AG09319 (cell line): ENCODE results near the gene PI4K2A.
"Not testable (repeated sequence)": the region's sequence is repeated elsewhere in the genome, so short reads cannot be mapped to it uniquely, and the experiment has no call there.

ENCODE experiments used
- DNase-seq: peaks from one replicate; pipeline ENCODE4 v3.0.0-alpha.2; 2010; ENCODE audit warnings: low read depth; ENCODE audit errors: extremely low read depth
- TF ChIP-seq, protein P1 (sequence below): IDR thresholded peaks from 2 replicates; pipeline ENCODE4 v1.5.1; 2011; ENCODE audit warnings: low read depth, mild to moderate bottlenecking, inconsistent platforms, low read length, moderate library complexity

Gene PI4K2A

DNA sequence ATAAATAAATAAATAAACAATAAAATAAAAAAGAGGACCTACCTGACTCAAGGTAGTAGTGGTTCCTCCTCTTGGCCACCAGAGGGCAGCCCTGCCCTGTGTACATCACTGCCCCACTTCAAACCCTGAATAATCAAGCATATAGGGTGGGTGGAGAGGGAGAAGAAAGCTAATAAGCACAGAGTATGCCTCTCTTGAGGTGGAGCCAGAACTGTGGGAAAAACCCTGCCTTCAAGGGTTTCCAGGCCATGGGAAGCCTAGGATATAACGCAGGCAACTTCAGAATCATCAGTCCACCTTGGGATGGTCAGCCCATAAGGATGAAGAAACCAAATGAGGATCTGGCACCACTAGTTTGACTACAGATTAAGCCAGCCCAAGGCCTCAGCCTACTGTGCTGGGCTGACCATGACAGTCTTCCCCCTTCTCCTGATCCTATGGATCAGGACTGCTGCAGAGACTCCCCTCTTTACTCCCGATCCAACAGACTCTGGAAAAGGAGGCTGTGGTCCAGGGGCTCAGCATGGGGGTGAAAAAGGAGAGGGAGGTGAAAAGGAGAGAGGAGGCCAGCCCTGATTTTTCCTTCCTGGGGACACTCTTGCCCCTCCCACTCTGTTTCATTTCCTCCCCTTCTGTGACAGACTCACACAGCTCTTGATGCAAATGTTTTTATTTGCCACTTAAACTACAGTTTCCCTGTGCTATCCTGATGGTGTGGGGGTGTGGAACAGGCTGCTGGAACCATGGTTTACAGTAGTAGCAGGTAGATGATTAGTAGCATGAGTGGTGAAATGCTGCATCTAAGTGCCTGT, 36.5 kb downstream of the PI4K2A start:
- TF ChIP-seq, protein P1, sequence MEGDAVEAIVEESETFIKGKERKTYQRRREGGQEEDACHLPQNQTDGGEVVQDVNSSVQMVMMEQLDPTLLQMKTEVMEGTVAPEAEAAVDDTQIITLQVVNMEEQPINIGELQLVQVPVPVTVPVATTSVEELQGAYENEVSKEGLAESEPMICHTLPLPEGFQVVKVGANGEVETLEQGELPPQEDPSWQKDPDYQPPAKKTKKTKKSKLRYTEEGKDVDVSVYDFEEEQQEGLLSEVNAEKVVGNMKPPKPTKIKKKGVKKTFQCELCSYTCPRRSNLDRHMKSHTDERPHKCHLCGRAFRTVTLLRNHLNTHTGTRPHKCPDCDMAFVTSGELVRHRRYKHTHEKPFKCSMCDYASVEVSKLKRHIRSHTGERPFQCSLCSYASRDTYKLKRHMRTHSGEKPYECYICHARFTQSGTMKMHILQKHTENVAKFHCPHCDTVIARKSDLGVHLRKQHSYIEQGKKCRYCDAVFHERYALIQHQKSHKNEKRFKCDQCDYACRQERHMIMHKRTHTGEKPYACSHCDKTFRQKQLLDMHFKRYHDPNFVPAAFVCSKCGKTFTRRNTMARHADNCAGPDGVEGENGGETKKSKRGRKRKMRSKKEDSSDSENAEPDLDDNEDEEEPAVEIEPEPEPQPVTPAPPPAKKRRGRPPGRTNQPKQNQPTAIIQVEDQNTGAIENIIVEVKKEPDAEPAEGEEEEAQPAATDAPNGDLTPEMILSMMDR, result peak; percentile 83
- DNase-seq, result peak; percentile 25

DNA sequence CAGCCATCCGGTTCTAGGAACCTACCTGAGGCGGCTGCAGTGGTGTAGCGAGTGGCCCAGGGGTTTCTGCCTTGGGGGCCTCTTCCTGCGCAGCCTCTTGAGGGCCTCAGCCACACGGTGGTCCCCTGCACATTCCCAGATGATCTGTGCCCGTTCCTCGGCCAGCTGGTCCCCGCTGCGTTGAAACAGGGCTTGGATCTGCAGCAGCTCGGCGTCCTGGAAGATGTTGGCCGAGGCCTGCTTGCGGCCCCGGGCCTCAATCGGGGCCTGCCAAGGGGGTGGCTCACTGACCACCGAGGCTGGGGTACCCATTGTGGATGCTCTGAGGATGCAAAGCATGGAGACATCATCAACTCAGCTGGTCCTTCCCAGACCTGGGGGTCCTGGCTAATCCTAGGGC, 39.1 kb downstream of the PI4K2A start:
- no peak for DNase-seq
- TF ChIP-seq, protein P1, result no peak

DNA sequence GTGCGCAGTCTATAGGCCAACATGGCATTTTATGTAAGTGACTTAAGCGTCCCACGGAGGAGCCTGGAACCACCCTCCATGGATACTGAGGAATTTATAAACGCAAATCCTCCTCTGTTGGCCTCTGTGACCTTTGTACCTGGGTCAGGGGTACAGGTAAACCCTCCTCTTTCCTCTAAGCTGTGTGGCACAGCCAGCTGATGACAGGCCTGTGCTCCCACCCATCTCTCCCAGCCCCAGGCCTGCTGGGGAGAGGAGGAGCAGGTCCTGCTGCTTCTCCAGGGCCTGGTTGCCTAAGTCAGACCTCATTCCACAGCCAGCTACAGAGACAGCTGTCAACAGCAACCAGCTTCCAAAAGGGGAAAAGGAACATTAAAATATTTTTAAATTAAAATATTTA, 41.6 kb downstream of the PI4K2A start:
- DNase-seq, result no peak
- TF ChIP-seq, protein P1, result no peak

DNA sequence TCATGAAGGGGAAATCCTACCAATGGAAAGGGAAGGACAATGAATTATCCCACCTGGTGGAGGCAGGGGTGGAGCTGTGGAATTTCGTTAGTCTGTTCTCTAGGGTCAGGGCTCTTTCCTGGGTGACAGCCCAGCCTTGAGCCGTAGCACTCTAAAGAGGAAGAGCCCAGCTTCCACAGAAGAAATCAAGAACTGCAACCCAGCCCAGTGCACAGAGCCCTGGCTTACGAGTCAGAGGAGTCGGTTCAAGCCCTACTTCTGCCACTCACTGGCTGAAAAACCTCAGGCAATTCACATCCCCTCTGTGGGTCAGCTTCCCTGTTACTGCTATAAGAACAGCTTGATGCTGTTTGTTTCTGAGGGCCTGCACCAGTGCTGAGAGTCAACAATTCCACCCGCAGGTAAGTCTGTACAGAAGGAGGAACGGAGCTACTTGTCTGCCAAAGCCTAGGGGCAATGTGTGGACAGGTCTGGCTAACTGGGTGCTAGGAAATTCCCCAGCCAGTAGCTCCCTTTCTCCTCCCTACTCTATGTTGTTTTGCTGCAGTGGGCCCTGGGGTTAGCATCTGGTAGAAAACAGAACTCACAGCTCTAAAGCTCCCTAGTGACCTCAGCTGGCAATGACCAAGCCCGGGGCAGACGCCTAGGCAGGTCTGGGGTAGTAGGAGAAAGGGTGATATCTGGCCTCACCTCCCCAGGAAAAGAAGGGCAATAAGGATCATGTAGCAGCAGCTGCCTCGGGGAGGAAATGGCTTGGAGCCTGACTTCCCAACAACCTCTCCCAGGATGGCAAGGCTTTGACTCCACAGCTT, 43.3 kb downstream of the PI4K2A start:
- no peak for DNase-seq
- TF ChIP-seq, protein P1, result peak; percentile 4

DNA sequence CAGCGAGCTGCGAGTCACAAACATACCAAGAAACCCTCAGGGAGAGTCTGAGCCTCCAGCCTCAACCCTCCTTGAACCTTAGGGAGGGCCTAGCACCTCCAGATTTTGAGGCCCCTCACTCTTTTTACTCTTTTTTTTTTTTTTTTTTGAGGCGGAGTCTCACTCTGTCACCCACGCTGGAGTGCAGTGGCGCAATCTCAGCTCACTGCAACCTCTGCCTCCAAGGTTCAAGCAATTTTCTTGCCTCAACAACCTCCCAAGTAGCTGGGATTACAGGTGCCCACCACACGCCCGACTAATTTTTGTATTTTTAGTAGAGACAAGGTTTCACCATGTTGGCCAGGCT, 43.9 kb downstream of the PI4K2A start:
- not testable (repeated sequence) for DNase-seq

DNA sequence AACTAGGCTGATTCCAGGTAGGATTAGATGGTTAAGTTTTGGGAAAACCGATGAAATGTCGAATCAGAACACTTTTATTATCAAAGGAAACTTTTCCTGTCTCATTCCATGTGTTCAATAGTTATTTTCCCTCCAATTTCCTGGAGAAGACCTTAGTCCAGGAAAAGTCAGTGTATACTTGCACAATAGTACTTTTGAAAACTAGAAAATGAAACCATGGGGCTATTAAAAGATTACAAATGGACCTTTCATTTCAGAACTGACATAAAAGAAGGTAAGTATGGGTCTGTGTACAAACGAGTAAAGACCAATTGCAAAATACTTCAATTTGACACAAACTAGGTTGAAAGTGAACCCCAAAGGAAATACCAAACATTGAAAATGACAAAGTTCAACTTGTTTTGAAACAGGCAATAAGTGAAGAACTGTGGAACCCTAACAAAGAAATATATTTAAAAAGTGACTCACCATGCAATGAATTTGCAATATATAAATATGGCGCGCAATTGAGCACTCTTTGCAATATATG, 44.5 kb downstream of the PI4K2A start:
- TF ChIP-seq, protein P1, result no peak
- no peak for DNase-seq

DNA sequence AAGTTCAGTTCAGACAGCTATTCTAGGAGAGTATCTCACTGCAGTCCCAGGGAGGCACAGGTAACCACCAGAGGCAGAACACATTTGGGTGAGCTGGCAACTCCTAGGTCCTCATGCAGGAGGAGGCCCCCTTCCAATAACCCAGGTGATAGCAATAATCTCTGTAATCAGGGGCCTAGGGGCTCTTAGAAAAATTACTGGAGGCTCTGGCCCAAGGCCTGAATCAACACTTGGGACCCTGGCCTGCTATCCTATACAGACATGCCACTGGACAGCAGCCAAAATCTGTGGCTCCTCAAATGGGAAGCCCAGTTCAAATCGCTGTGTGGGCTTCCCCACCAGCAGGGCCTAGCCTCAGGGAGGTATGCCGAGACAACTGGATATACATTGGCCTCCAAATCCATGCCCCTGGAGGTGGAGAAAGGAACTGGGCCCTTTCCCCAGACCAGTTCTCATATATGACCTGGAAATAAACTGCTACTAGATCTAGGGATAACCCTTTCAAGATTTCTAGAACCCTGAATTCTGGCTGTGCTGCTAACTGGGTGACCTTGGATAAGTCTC, 45.0 kb downstream of the PI4K2A start:
- no peak for DNase-seq
- TF ChIP-seq, protein P1, result peak; percentile 40
